Breast epithelium (tissue), 4 donors: ENCODE results near the gene SLC25A43. TPM values are rescaled to one million over a fixed set of nuclear protein-coding genes. Genes with fewer than 3 reads are reported as not detected.
A peak's percentile ranks its signal among the peaks of the same experiment; 100 is the strongest.

Source experiments
- DNase-seq, 2 donors: peaks; one replicate each; pipeline ENCODE4 v3.0.0-alpha.2; 2019; ENCODE audit warnings: low spot score in 2 of 2
- H3K27ac ChIP-seq, 2 donors: fragments of 200-600 bp; sonication (generic) in 1 of 2; one replicate each; pipeline ENCODE4 v1.5.1; 2016 to 2019; ENCODE audit warnings: mild to moderate bottlenecking in 1 of 2
- H3K27me3 ChIP-seq, 2 donors: fragments of 200-600 bp; sonication (generic) in 1 of 2; one replicate each; pipeline versions ENCODE4 v1.5.1 to v1.6.0; 2017 to 2019; ENCODE audit warnings: control low read depth in 1 of 2, mild to moderate bottlenecking in 1 of 2
- H3K36me3 ChIP-seq: fragments of 200-600 bp; one replicate; pipeline ENCODE4 v1.5.1; 2019
- H3K4me1 ChIP-seq, 2 donors: fragments of 200-600 bp; sonication (generic); one replicate each; pipeline ENCODE4 v1.5.1; 2016 to 2019; ENCODE audit warnings: control low read depth in 1 of 2
- H3K4me3 ChIP-seq, 3 donors: fragments of 200-600 bp; sonication (generic); 1 replicate in 2 of 3; 2 replicates in 1 of 3; pipeline ENCODE4 v1.5.1; 2016 to 2019; ENCODE audit warnings: mild to moderate bottlenecking in 3 of 3, moderate library complexity in 2 of 3
- H3K9me3 ChIP-seq, 2 donors: fragments of 200-600 bp; sonication (generic) in 1 of 2; one replicate each; pipeline ENCODE4 v1.5.1; 2016 to 2019; ENCODE audit warnings: control low read depth in 1 of 2
- POLR2A ChIP-seq: fragments of 450-650 bp; IDR thresholded peaks from one replicate; pipeline ENCODE4 v1.6.1; 2016; ENCODE audit warnings: antibody characterized with exemption, mild to moderate bottlenecking, moderate library complexity
- POLR2AphosphoS5 ChIP-seq, 3 donors: sonication (generic); formaldehyde crosslinking; IDR thresholded peaks; one replicate each; pipeline ENCODE4 v1.6.1; 2017; ENCODE audit warnings: antibody characterized with exemption in 3 of 3
- intact Hi-C: fragments of 100-400 bp; cut with DNase I; formaldehyde crosslinking; loops from one replicate; pipeline ENCODE4 v1.15.1; 2023; ENCODE audit warnings: low total_unique reads
- total RNA-seq, 3 donors: library from RNA; depleted of rRNA; stranded (reverse); fragments of >200 nt; gene quantifications; one replicate each; pipeline ENCODE4 v1.1.0, GENCODE V29; 2016
- TF ChIP-seq, protein P1 (sequence below), 3 donors: fragments of 450-650 bp; IDR thresholded peaks; one replicate each; pipeline ENCODE4 v1.5.1; 2016 to 2017; ENCODE audit warnings: antibody characterized with exemption in 3 of 3, mild to moderate bottlenecking in 3 of 3, moderate library complexity in 3 of 3

Gene SLC25A43
- total RNA-seq, 3 donors from 2014 or later = 16.3 to 20.5 (median 19.0) TPM

- intact Hi-C loops = no loop called here
- Histone ChIP-seq H3K9me3 (no peaks in the 10 kb centered on the region), H3K27ac (peak overlapping the region; percentile 73 to 77), H3K27me3 (peaks cover 0 to 7% of the 10 kb centered on the region in 2 donors), H3K4me1 (no peaks in the 10 kb centered on the region), H3K4me3 (no peak overlapping the region), H3K36me3 (no peaks in the 10 kb centered on the region)
- TF ChIP-seq, protein P1, sequence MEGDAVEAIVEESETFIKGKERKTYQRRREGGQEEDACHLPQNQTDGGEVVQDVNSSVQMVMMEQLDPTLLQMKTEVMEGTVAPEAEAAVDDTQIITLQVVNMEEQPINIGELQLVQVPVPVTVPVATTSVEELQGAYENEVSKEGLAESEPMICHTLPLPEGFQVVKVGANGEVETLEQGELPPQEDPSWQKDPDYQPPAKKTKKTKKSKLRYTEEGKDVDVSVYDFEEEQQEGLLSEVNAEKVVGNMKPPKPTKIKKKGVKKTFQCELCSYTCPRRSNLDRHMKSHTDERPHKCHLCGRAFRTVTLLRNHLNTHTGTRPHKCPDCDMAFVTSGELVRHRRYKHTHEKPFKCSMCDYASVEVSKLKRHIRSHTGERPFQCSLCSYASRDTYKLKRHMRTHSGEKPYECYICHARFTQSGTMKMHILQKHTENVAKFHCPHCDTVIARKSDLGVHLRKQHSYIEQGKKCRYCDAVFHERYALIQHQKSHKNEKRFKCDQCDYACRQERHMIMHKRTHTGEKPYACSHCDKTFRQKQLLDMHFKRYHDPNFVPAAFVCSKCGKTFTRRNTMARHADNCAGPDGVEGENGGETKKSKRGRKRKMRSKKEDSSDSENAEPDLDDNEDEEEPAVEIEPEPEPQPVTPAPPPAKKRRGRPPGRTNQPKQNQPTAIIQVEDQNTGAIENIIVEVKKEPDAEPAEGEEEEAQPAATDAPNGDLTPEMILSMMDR (IDR thresholded peaks at IDR 0.05) = no peak
- TF ChIP-seq POLR2A (no peak), POLR2AphosphoS5 (IDR thresholded peaks at IDR 0.05) (no peak)
- DNase-seq = peak; percentile 53 to 86
These were observed 11.1 kb downstream of the SLC25A43 start for GRCh38 chrX:119410027-119410819.

DNA sequence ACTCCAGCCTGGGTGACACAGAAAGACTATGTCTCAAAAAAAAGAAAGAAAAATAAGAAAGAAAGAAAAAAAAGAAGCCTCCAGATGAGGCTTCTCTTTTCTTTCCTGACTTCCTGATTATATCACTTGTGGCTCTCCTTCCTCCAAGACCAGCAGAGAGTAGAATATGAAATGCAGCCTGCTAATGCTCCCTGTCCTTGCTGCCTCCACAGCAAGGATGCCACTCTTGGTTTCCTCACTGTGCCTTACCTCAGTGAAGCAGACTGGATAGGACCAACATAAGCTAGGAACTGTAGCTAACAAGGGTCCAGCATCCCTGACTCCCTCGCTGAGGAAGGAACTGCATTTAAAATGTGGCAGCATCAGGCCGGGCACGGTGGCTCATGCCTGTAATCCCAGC lies 11.7 kb downstream of the SLC25A43 start:
- TF ChIP-seq, protein P1 (IDR thresholded peaks at IDR 0.05) = no peak
- TF ChIP-seq POLR2A (no peak), POLR2AphosphoS5 (IDR thresholded peaks at IDR 0.05) (no peak)
- intact Hi-C loops = no loop called here

GRCh38 chrX:119411959-119412358 lies 12.8 kb downstream of the SLC25A43 start:
- Histone ChIP-seq H3K4me1 (no peaks in the 10 kb centered on the region), H3K36me3 (no peaks in the 10 kb centered on the region), H3K4me3 (no peak overlapping the region), H3K27ac (no peak overlapping the region), H3K9me3 (no peaks in the 10 kb centered on the region), H3K27me3 (peaks cover 0 to 10% of the 10 kb centered on the region in 2 donors)
- intact Hi-C loops = no loop called here
- TF ChIP-seq POLR2A (no peak), POLR2AphosphoS5 (IDR thresholded peaks at IDR 0.05) (no peak)
- TF ChIP-seq, protein P1 (IDR thresholded peaks at IDR 0.05) = no peak
- no peak for DNase-seq

More for the DNA sequence above, 11.7 kb downstream of the SLC25A43 start:
- peaks cover 0 to 10% of the 10 kb centered on the region in 2 donors for H3K27me3 ChIP-seq
- H3K27ac ChIP-seq = peak overlapping the region; percentile 69 to 77
- DNase-seq = no peak
- no peaks in the 10 kb centered on the region for H3K4me1 ChIP-seq
- no peaks in the 10 kb centered on the region for H3K9me3 ChIP-seq
- no peak overlapping the region for H3K4me3 ChIP-seq
- H3K36me3 ChIP-seq = no peaks in the 10 kb centered on the region

DNA sequence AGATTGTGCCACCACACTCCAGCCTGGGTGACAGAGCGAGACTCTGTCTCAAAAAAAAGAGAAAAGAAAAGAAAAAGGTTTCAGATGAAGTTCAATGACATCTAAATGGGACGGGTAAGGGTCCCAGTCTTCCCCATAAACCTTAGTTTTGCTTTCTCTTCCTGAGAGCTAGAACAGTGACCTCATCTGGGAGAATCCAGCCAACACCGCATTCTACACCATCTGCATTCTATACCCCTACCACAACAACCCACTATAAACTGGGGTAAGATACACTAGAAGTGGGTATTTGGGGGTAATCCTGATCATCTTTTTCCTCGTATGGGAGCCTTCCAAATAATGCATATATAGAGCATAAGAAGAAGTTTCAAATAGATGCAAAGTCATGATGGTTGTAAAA lies 18.2 kb downstream of the SLC25A43 start:
- intact Hi-C loops = no loop called here
- DNase-seq = no peak
- Histone ChIP-seq H3K27me3 (peaks cover 0 to 9% of the 10 kb centered on the region in 2 donors), H3K4me1 (no peaks in the 10 kb centered on the region), H3K36me3 (no peaks in the 10 kb centered on the region), H3K27ac (no peak overlapping the region), H3K9me3 (no peaks in the 10 kb centered on the region), H3K4me3 (no peak overlapping the region)
- TF ChIP-seq POLR2A = no peak
- TF ChIP-seq, protein P1 (IDR thresholded peaks at IDR 0.05) = no peak
- no peak for TF ChIP-seq POLR2AphosphoS5 (IDR thresholded peaks at IDR 0.05)

DNA sequence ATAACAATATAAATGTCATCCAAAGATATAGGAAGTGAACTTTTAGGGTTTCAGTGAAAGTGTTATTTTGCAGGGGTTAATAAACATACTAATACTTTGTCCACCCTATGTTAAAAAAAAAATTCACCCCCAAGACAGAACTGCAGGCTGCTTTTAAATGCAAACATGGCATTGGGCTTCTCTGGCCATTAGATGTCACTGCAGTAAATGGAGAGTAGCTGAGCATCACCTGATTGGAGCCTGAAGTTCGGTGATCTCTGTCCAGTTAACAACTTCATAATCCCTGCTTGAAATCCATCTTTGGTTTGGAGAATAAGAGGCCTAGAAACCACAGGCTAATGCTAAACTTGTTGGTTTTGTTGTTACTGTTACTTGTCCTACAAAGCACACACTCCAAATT lies 18.7 kb downstream of the SLC25A43 start:
- TF ChIP-seq, protein P1 (IDR thresholded peaks at IDR 0.05) = no peak
- TF ChIP-seq POLR2A (no peak), POLR2AphosphoS5 (IDR thresholded peaks at IDR 0.05) (no peak)
- Histone ChIP-seq H3K9me3 (no peaks in the 10 kb centered on the region), H3K36me3 (no peaks in the 10 kb centered on the region), H3K27ac (no peak overlapping the region), H3K4me1 (no peaks in the 10 kb centered on the region), H3K4me3 (no peak overlapping the region), H3K27me3 (peaks cover 0 to 9% of the 10 kb centered on the region in 2 donors)
- no peak for DNase-seq
- intact Hi-C loops = no loop called here
